H54 (cell line): Measurements from ENCODE around the gene MMP8.
"Not testable (repeated sequence)": the region's sequence is repeated elsewhere in the genome, so short reads cannot be mapped to it uniquely, and the experiment has no call there.

Source experiments
- DNase-seq: peaks from one replicate; pipeline ENCODE4 v3.0.0; 2011; ENCODE audit warnings: low spot score, mixed read lengths; ENCODE audit not compliant: insufficient read length
- FAIRE-seq: peaks from 3 replicates; lab custom pipeline; 2011; peaks lifted over from hg19 to GRCh38; lab: Jason Lieb, UNC
- POLR2A ChIP-seq: IDR thresholded peaks from 2 replicates; pipeline ENCODE4 v1.6.1; 2011; ENCODE audit warnings: low read depth, mild to moderate bottlenecking, low read length

The MMP8 gene

GRCh38 chr11:102724904-102725500 is at the start of gene MMP8:
TSS of gene MMP8 (minus strand) at chr11:102724954. CDS start at chr11:102724855, 99 bp downstream.
- DNase-seq (no peak), FAIRE-seq (no peak)
- TF ChIP-seq POLR2A, result no peak

- no peak for FAIRE-seq
- no peak for DNase-seq
- no peak for TF ChIP-seq POLR2A
Observed at GRCh38 chr11:102773386-102773785, 48.6 kb upstream of the MMP8 start.

GRCh38 chr11:102771351-102771750 is 46.6 kb upstream of the MMP8 start:
- no peak for TF ChIP-seq POLR2A
- no peak for DNase-seq
- no peak for FAIRE-seq

GRCh38 chr11:102770191-102770590 is 45.4 kb upstream of the MMP8 start:
- FAIRE-seq (no peak), DNase-seq (no peak)
- no peak for TF ChIP-seq POLR2A

- no peak for TF ChIP-seq POLR2A
- DNase-seq (no peak), FAIRE-seq (no peak)
Observed at GRCh38 chr11:102767800-102768199, 43.0 kb upstream of the MMP8 start.

- no peak for DNase-seq
- no peak for TF ChIP-seq POLR2A
- no peak for FAIRE-seq
Observed at GRCh38 chr11:102763440-102763839, 38.7 kb upstream of the MMP8 start.

- TF ChIP-seq POLR2A, result no peak
- no peak for DNase-seq
- FAIRE-seq, result peak; percentile 6
Observed at GRCh38 chr11:102762361-102762767, 37.6 kb upstream of the MMP8 start.

- DNase-seq (no peak), FAIRE-seq (no peak)
Observed at GRCh38 chr11:102761646-102762238, 37.0 kb upstream of the MMP8 start.

GRCh38 chr11:102760344-102761035 is 35.7 kb upstream of the MMP8 start:
- TF ChIP-seq POLR2A, result no peak
- peak; percentile 23 for DNase-seq
- FAIRE-seq, result peak; percentile 41

More at GRCh38 chr11:102761646-102762238, 37.0 kb upstream of the MMP8 start:
- no peak for TF ChIP-seq POLR2A

GRCh38 chr11:102757823-102758549 is 33.2 kb upstream of the MMP8 start:
- no peak for TF ChIP-seq POLR2A
- no peak for DNase-seq
- FAIRE-seq, result no peak

GRCh38 chr11:102753267-102753666 is 28.5 kb upstream of the MMP8 start:
- FAIRE-seq (no peak), DNase-seq (no peak)
- no peak for TF ChIP-seq POLR2A

- DNase-seq, result no peak
- TF ChIP-seq POLR2A, result no peak
- FAIRE-seq, result no peak
Observed at GRCh38 chr11:102751673-102752072, 26.9 kb upstream of the MMP8 start.

- no peak for FAIRE-seq
- TF ChIP-seq POLR2A, result no peak
Observed at GRCh38 chr11:102749101-102749722, 24.5 kb upstream of the MMP8 start.

GRCh38 chr11:102746746-102747578 is 22.2 kb upstream of the MMP8 start:
- not testable (repeated sequence) for DNase-seq, FAIRE-seq

More at GRCh38 chr11:102749101-102749722, 24.5 kb upstream of the MMP8 start:
- no peak for DNase-seq
